Panc1 (cell line): Measurements from ENCODE around the gene DDX42. TPM values are rescaled to one million over a fixed set of nuclear protein-coding genes. Genes with fewer than 3 reads are reported as not detected.

Experiments used
- ATAC-seq: fragments of 200-7000 bp; cut with Tn5 transposase; 2 replicates; pipeline ENCODE4 v1.9.1; 2020; ENCODE audit warnings: mild to moderate bottlenecking, moderate library complexity
- BruUV-seq: library from RNA; stranded (reverse); fragments of 400-500 nt; replicated peaks from 2 replicates; lab custom pipeline; 2021; lab: Mats Ljungman, UMichigan
- CTCF ChIA-PET: fragments of 300-600 bp; sonication (Branson Sonifier 250); formaldehyde crosslinking; loops from one replicate; lab custom pipeline; 2022; ENCODE audit warnings: antibody characterized with exemption; lab: Charles Lee
- POLR2A ChIA-PET: fragments of 300-600 bp; sonication (Branson Sonifier 250); formaldehyde crosslinking; loops from one replicate; lab custom pipeline; 2022; ENCODE audit warnings: antibody characterized with exemption; lab: Charles Lee
- DNase-seq: peaks from one replicate; pipeline ENCODE4 v3.0.0-alpha.2; 2010; ENCODE audit warnings: low read depth, low spot score
- H3K27ac ChIP-seq: 2 replicates; pipeline ENCODE4 v1.5.1; 2011; ENCODE audit warnings: mild to moderate bottlenecking, low read length, inconsistent platforms
- H3K27me3 ChIP-seq: fragments of 200-500 bp; sonication (Bioruptor generic); 2 replicates; pipeline ENCODE4 v1.6.0; 2014; ENCODE audit warnings: low read length, inconsistent platforms; ENCODE audit not compliant: control insufficient read depth, insufficient read depth
- H3K36me3 ChIP-seq: fragments of 200-500 bp; sonication (Bioruptor generic); 2 replicates; pipeline ENCODE4 v1.5.1; 2014; ENCODE audit warnings: inconsistent platforms, mild to moderate bottlenecking, low read length, moderate library complexity; ENCODE audit not compliant: control insufficient read depth, insufficient read depth
- H3K4me1 ChIP-seq: 2 replicates; pipeline ENCODE4 v1.5.1; 2011; ENCODE audit warnings: inconsistent platforms, mild to moderate bottlenecking, low read length, moderate library complexity; ENCODE audit not compliant: control insufficient read depth, insufficient read depth
- H3K4me3 ChIP-seq, 2 experiments: 2 replicates each; pipeline ENCODE4 v1.5.1; 2011 to 2012; ENCODE audit warnings: low read depth in 2 of 2, low read length in 2 of 2, mild to moderate bottlenecking in 2 of 2, inconsistent platforms in 1 of 2, moderate library complexity in 1 of 2
- H3K9me3 ChIP-seq: fragments of 200-500 bp; sonication (Bioruptor generic); 2 replicates; pipeline ENCODE4 v1.5.1; 2014; ENCODE audit warnings: low read depth, mild to moderate bottlenecking, inconsistent platforms, low read length, moderate library complexity; ENCODE audit not compliant: control insufficient read depth, insufficient read depth
- CTCF ChIP-seq: fragments of 450-650 bp; IDR thresholded peaks from 2 replicates; pipeline ENCODE4 v1.5.1; 2017; ENCODE audit warnings: mild to moderate bottlenecking
- POLR2AphosphoS5 ChIP-seq: IDR thresholded peaks from 2 replicates; pipeline ENCODE4 v1.6.1; 2012; ENCODE audit warnings: mild to moderate bottlenecking, low read depth, low read length, moderate library complexity
- REST ChIP-seq, 2 experiments: IDR thresholded peaks; 2 replicates each; pipeline ENCODE4 v1.6.1; 2011 to 2012; ENCODE audit warnings: low read depth in 2 of 2, control low read depth in 1 of 2, low read length in 1 of 2, mild to moderate bottlenecking in 1 of 2, moderate library complexity in 1 of 2; ENCODE audit not compliant: insufficient read depth in 1 of 2
- SIN3A ChIP-seq: IDR thresholded peaks from 2 replicates; pipeline ENCODE4 v1.6.1; 2012; ENCODE audit warnings: low read depth, mild to moderate bottlenecking, low read length, moderate library complexity, borderline replicate concordance; ENCODE audit not compliant: insufficient read depth
- TCF7L2 ChIP-seq: IDR thresholded peaks from 2 replicates; pipeline ENCODE4 v1.6.1; 2011; ENCODE audit warnings: mild to moderate bottlenecking, low read depth, low read length, inconsistent platforms
- in situ Hi-C: cut with HindIII; loops from 2 replicates; pipeline ENCODE4 v1.10.0; 2016; ENCODE audit warnings: low sequenced_read_pairs, low pct_unique_long_range_greater_than_20kb
- intact Hi-C: fragments of 100-400 bp; cut with micrococcal nuclease; formaldehyde crosslinking; loops from one replicate; pipeline ENCODE4 v1.10.0; 2022; ENCODE audit not compliant: unreplicated experiment
- total RNA-seq: library from RNA; stranded (reverse); gene quantifications from one replicate; pipeline ENCODE4 v1.2.1, GENCODE V29; 2021; ENCODE audit not compliant: unreplicated experiment

The DDX42 gene
- total RNA-seq, 1 experiment from 2014 or later: 89.6 TPM

GRCh38 chr17:63809970-63810369 lies 36.0 kb downstream of the DDX42 start:
- Histone ChIP-seq H3K27me3 (no peaks in the 10 kb centered on the region), H3K36me3 (peaks cover 50% of the 10 kb centered on the region), H3K4me3 (no peak overlapping the region), H3K4me1 (no peaks in the 10 kb centered on the region), H3K9me3 (no peaks in the 10 kb centered on the region), H3K27ac (no peak overlapping the region)
- TF ChIP-seq SIN3A: no peak
- no peak for TF ChIP-seq TCF7L2
- no peak for TF ChIP-seq CTCF
- TF ChIP-seq POLR2AphosphoS5: no peak
- no peak for TF ChIP-seq REST (IDR thresholded peaks at IDR 0.05; ENCODE audit: insufficient read depth in 1 of 2, low read depth in 2 of 2, low read length in 1 of 2)
- ChIA-PET CTCF (no interaction called here), POLR2A (no interaction called here)
- intact Hi-C loops (no loop called here), in situ Hi-C loops (no loop called here)
- DNase-seq: no peak
- ATAC-seq: no peak
- BruUV-seq: no TSS peak

- ChIA-PET CTCF (no interaction called here), POLR2A (no interaction called here)
- intact Hi-C loops (no loop called here), in situ Hi-C loops (no loop called here)
- Histone ChIP-seq H3K9me3 (no peaks in the 10 kb centered on the region), H3K27me3 (no peaks in the 10 kb centered on the region), H3K27ac (no peak overlapping the region), H3K4me3 (no peak overlapping the region), H3K4me1 (no peaks in the 10 kb centered on the region), H3K36me3 (peaks cover 24% of the 10 kb centered on the region)
- no peak for TF ChIP-seq TCF7L2
- TF ChIP-seq REST (IDR thresholded peaks at IDR 0.05; ENCODE audit: insufficient read depth in 1 of 2, low read depth in 2 of 2, low read length in 1 of 2): no peak
- no peak for TF ChIP-seq SIN3A
- TF ChIP-seq POLR2AphosphoS5: no peak
- TF ChIP-seq CTCF: no peak
- ATAC-seq (no peak), DNase-seq (no peak)
- no TSS peak for BruUV-seq
Observed at GRCh38 chr17:63816123-63816522, 42.2 kb downstream of the DDX42 start.
